Measurements from ENCODE around the gene FCN3.

DNA sequence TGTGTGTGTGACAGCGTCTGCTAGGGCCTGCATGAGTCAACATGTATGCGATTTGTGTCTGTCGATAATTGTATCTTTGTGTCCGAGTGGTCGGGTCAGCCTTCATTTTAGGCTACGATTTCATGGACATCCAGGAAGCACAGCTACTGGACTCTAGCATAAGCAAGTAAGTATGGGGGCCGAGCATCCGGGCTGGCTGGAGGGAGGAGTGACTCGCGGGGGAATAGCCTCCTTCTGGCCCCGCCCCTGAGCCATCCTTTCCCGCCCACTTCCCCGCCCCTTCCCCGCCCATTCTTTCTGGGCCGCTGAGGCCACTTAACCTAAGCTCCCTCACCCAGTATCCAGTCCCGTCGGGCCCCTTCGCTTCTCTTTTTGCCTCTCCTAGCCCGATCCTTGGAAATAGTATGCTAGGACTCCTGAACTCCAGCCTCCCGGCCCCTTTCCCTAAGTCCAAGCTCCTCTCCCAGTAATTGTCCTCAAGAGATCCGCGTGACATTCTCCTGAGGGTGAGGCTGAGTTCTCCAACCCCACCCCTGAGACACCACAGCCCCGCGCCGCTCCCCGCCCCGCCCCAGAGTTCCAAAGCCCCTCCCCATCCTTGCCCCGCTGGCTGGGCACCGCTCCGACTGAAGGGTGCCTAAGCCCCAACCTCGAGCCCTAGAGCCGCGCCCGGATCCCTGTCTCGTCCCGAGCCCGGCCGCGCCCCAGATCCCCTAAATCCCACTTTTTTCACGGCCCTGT lies 9.1 kb downstream of the FCN3 start:
- TF ChIP-seq SPI1 (IDR thresholded peaks at IDR 0.05; ENCODE audit: low read depth, low read length) (no peak), POLR2AphosphoS5 (IDR thresholded peaks at IDR 0.05; ENCODE audit: low read depth, low read length) (no peak), POLR2A (IDR thresholded peaks at IDR 0.05; ENCODE audit: low read depth, low read length) (peak; percentile 33; the same call in 1 of the 2 replicates), TAF1 (IDR thresholded peaks at IDR 0.05; ENCODE audit: low read depth, low read length) (no peak)
